ENCODE results near the gene MESP1. TPM values are rescaled to one million over a fixed set of nuclear protein-coding genes. Genes with fewer than 3 reads are reported as not detected.

The MESP1 gene
- total RNA-seq, 4 donors from 2014 or later, result 6.0 to 39.7 (median 10.6) TPM

- no peak for TF ChIP-seq CTCF (IDR thresholded peaks at IDR 0.05; ENCODE audit: low read depth)
Observed at GRCh38 chr15:89714775-89715174, 36.3 kb downstream of the MESP1 start.

GRCh38 chr15:89707577-89707976 is 43.5 kb downstream of the MESP1 start:
- TF ChIP-seq CTCF (IDR thresholded peaks at IDR 0.05; ENCODE audit: low read depth), result no peak

GRCh38 chr15:89704411-89704810 is 46.6 kb downstream of the MESP1 start:
- TF ChIP-seq CTCF (IDR thresholded peaks at IDR 0.05; ENCODE audit: low read depth), result no peak

Small RNA genes within 50 kb of the gene (small RNA-seq; reads per million reads assigned to genes)
- not detected for gene RNU6-132P

Other genes with a start within 250 kb of the MESP1 start
- under 1 TPM in 3 of 4 donors, not detected in 1; 0.22 to 0.51 (median 0.38) TPM for gene TICRR, start 175.8 kb downstream of the MESP1 start, total RNA-seq
- gene KIF7, start 95.8 kb downstream of the MESP1 start, total RNA-seq, result 1 to 10 TPM; 9.0 to 10.0 (median 9.3) TPM
- 1,000 to 10,000 TPM in 3 of 4 donors, 100 to 1,000 TPM in 1; 722 to 3,387 (median 1,779) TPM for gene PLIN1, start 71.9 kb downstream of the MESP1 start, total RNA-seq
- gene PEX11A, start 60.5 kb downstream of the MESP1 start, total RNA-seq, result 10 to 100 TPM; 41.4 to 80.3 (median 51.5) TPM
- 1 to 10 TPM in 1 of 4 donors, under 1 TPM in 2, not detected in 1; 0.57 to 1.8 (median 0.85) TPM for gene WDR93, start 60.4 kb downstream of the MESP1 start, total RNA-seq
- gene MESP2, start 25.1 kb upstream of the MESP1 start, total RNA-seq, result under 1 TPM in 2 of 4 donors, not detected in 2; 0.34 to 0.57 TPM
- 100 to 1,000 TPM in 2 of 4 donors, 10 to 100 TPM in 2; 70.4 to 140 (median 105) TPM for gene ANPEP, start 63.6 kb upstream of the MESP1 start, total RNA-seq
- gene AP3S2, start 142.7 kb upstream of the MESP1 start, total RNA-seq, result 10 to 100 TPM; 54.4 to 86.9 (median 66.9) TPM
- 10 to 100 TPM; 11.3 to 39.7 (median 20.1) TPM for gene ARPIN, start 161.7 kb upstream of the MESP1 start, total RNA-seq

Data from subcutaneous adipose tissue (tissue), 4 donors.